HEK293T (cell line): ENCODE data around the gene GFPT2.
"Not testable (repeated sequence)": the region's sequence is repeated elsewhere in the genome, so short reads cannot be mapped to it uniquely, and the experiment has no call there.

ENCODE experiments used
- ARNT ChIP-seq: fragments of 450-650 bp; IDR thresholded peaks from 2 replicates; pipeline ENCODE4 v1.6.1; 2017; ENCODE audit warnings: mild to moderate bottlenecking
- CTBP1 ChIP-seq: fragments of 450-650 bp; IDR thresholded peaks from 2 replicates; pipeline ENCODE4 v1.6.1; 2016; ENCODE audit warnings: borderline replicate concordance
- ELF4 ChIP-seq: fragments of 450-650 bp; IDR thresholded peaks from 2 replicates; pipeline ENCODE4 v1.6.1; 2017; ENCODE audit warnings: antibody characterized with exemption
- FOXK2 ChIP-seq: fragments of 450-650 bp; IDR thresholded peaks from 2 replicates; pipeline ENCODE4 v1.6.1; 2016; ENCODE audit warnings: mild to moderate bottlenecking
- FOXM1 ChIP-seq: fragments of 450-650 bp; IDR thresholded peaks from 2 replicates; pipeline ENCODE4 v1.6.1; 2017; ENCODE audit warnings: mild to moderate bottlenecking, borderline replicate concordance
- L3MBTL2 ChIP-seq: fragments of 450-650 bp; conservative IDR thresholded peaks from 2 replicates; pipeline ENCODE4 v1.6.1; 2016; ENCODE audit warnings: mild to moderate bottlenecking
- LEF1 ChIP-seq: fragments of 450-650 bp; IDR thresholded peaks from 2 replicates; pipeline ENCODE4 v1.6.1; 2017; ENCODE audit warnings: mild to moderate bottlenecking, borderline replicate concordance
- NFRKB ChIP-seq: fragments of 450-650 bp; IDR thresholded peaks from 2 replicates; pipeline ENCODE4 v1.6.1; 2016; ENCODE audit warnings: mild to moderate bottlenecking, moderate library complexity
- SP1 ChIP-seq: fragments of 450-650 bp; IDR thresholded peaks from 2 replicates; pipeline ENCODE4 v1.6.1; 2017
- TARDBP ChIP-seq: fragments of 450-650 bp; IDR thresholded peaks from 2 replicates; pipeline ENCODE4 v1.6.1; 2016

GRCh38 chr5:180299014-180299413, 54.1 kb downstream of the GFPT2 start:
- TF ChIP-seq ELF4, ARNT, SP1, L3MBTL2, TARDBP, NFRKB, FOXK2, FOXM1, LEF1, CTBP1: not testable (repeated sequence)
